HG03432 (cell line): Measurements from ENCODE around the gene NUP205.

Source experiments
- ATAC-seq: cut with Tn5 transposase; IDR thresholded peaks from one replicate; pipeline ENCODE4 v1.9.1; 2021; ENCODE audit warnings: mild to moderate bottlenecking, moderate library complexity; ENCODE audit not compliant: unreplicated experiment

NUP205 gene

GRCh38 chr7:135697276-135698049 is 139.7 kb downstream of the NUP205 start:
- ATAC-seq = no peak
